Measurements from ENCODE around the gene CEACAM1.

CEACAM1 gene

DNA sequence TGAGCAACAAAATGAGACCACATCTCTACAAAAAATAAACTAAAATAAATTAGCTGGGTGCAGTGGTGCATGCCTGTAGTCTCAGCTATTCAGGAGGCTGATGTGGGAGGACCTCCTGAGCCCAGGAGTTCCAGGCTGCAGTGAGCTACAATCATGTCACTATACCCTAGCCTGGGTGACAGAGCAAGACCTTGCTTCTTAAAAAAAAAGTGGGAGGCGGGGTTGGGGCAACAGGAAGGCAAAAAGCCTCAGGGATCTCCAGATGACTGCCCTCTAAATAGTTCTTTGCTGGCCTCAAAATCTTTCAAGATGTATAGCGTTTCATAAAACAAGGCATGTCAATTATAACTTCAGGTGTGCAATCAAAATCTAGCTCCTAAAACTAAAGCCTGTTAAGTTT, 48.0 kb upstream of the CEACAM1 start:
- no peak for ATAC-seq
- no peak for TF ChIP-seq ZNF70 (CRISPR knock-in tag; IDR thresholded peaks at IDR 0.05)
- no peak for TF ChIP-seq ARNTL (CRISPR knock-in tag; IDR thresholded peaks at IDR 0.05; ENCODE audit: borderline replicate concordance, low read depth)
- TF ChIP-seq PPARA (CRISPR knock-in tag; IDR thresholded peaks at IDR 0.05; ENCODE audit: borderline replicate concordance): no peak

DNA sequence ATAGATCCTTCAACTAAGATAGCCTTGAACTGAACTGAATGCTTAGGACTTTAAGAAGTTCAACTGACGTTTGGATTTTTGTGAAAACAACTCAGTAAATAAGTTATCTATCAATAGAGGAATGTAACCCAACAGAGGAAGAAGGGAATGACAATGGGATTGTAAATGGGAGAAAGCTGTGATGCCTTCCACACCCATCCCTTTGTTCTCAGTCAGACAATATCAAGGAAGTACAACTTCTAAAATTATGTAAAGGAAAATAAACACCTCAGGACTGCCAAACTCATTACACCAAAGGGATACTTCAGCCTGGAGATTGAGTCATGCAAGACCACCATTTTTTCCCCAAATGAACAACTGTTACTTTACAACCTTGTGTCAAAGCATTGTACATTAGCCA, 45.4 kb upstream of the CEACAM1 start:
- TF ChIP-seq, protein P1, sequence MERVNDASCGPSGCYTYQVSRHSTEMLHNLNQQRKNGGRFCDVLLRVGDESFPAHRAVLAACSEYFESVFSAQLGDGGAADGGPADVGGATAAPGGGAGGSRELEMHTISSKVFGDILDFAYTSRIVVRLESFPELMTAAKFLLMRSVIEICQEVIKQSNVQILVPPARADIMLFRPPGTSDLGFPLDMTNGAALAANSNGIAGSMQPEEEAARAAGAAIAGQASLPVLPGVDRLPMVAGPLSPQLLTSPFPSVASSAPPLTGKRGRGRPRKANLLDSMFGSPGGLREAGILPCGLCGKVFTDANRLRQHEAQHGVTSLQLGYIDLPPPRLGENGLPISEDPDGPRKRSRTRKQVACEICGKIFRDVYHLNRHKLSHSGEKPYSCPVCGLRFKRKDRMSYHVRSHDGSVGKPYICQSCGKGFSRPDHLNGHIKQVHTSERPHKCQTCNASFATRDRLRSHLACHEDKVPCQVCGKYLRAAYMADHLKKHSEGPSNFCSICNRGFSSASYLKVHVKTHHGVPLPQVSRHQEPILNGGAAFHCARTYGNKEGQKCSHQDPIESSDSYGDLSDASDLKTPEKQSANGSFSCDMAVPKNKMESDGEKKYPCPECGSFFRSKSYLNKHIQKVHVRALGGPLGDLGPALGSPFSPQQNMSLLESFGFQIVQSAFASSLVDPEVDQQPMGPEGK (CRISPR knock-in tag; IDR thresholded peaks at IDR 0.05; ENCODE audit: borderline replicate concordance): no peak
- TF ChIP-seq GLIS3 (CRISPR knock-in tag; IDR thresholded peaks at IDR 0.05) (no peak), ZFP3 (CRISPR knock-in tag; IDR thresholded peaks at IDR 0.05) (no peak), CSDC2 (CRISPR knock-in tag; IDR thresholded peaks at IDR 0.05) (no peak), ZNF565 (CRISPR knock-in tag; conservative IDR thresholded peaks at IDR 0.05; ENCODE audit: low read depth) (no peak), ZFP30 (CRISPR knock-in tag; IDR thresholded peaks at IDR 0.05) (no peak), SNAI2 (CRISPR knock-in tag; IDR thresholded peaks at IDR 0.05) (no peak), BACH2 (CRISPR knock-in tag; IDR thresholded peaks at IDR 0.05; ENCODE audit: borderline replicate concordance) (no peak)
- TF ChIP-seq, protein P2, sequence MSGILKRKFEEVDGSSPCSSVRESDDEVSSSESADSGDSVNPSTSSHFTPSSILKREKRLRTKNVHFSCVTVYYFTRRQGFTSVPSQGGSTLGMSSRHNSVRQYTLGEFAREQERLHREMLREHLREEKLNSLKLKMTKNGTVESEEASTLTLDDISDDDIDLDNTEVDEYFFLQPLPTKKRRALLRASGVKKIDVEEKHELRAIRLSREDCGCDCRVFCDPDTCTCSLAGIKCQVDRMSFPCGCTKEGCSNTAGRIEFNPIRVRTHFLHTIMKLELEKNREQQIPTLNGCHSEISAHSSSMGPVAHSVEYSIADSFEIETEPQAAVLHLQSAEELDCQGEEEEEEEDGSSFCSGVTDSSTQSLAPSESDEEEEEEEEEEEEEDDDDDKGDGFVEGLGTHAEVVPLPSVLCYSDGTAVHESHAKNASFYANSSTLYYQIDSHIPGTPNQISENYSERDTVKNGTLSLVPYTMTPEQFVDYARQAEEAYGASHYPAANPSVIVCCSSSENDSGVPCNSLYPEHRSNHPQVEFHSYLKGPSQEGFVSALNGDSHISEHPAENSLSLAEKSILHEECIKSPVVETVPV (CRISPR knock-in tag; IDR thresholded peaks at IDR 0.05): no peak
- TF ChIP-seq, protein P3, sequence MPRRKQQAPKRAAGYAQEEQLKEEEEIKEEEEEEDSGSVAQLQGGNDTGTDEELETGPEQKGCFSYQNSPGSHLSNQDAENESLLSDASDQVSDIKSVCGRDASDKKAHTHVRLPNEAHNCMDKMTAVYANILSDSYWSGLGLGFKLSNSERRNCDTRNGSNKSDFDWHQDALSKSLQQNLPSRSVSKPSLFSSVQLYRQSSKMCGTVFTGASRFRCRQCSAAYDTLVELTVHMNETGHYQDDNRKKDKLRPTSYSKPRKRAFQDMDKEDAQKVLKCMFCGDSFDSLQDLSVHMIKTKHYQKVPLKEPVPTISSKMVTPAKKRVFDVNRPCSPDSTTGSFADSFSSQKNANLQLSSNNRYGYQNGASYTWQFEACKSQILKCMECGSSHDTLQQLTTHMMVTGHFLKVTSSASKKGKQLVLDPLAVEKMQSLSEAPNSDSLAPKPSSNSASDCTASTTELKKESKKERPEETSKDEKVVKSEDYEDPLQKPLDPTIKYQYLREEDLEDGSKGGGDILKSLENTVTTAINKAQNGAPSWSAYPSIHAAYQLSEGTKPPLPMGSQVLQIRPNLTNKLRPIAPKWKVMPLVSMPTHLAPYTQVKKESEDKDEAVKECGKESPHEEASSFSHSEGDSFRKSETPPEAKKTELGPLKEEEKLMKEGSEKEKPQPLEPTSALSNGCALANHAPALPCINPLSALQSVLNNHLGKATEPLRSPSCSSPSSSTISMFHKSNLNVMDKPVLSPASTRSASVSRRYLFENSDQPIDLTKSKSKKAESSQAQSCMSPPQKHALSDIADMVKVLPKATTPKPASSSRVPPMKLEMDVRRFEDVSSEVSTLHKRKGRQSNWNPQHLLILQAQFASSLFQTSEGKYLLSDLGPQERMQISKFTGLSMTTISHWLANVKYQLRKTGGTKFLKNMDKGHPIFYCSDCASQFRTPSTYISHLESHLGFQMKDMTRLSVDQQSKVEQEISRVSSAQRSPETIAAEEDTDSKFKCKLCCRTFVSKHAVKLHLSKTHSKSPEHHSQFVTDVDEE (CRISPR knock-in tag; IDR thresholded peaks at IDR 0.05): no peak
- ATAC-seq: no peak

DNA sequence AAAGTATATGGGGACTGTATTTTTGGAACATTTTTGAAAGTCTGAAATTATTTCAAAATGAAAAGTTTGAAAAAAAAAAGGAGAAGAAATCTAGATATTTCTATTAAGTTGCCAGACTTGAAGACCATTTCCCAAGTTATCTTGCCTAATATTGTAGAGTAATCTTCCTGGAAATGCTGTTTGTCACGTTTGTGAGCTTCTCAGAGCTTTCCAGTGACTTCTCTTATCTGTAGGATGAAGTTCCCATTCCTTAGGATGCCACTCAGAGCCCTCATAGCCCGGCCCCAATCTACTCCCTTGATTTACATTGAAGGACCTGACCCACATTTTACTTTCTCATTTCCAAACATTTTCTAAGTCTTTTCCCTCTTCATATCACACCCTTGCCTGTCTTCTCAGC, 42.8 kb upstream of the CEACAM1 start:
- TF ChIP-seq, protein P3 (CRISPR knock-in tag; IDR thresholded peaks at IDR 0.05): no peak
- TF ChIP-seq CSDC2 (CRISPR knock-in tag; IDR thresholded peaks at IDR 0.05): no peak
- TF ChIP-seq ZNF70 (CRISPR knock-in tag; IDR thresholded peaks at IDR 0.05): no peak
- TF ChIP-seq OSR1 (CRISPR knock-in tag; IDR thresholded peaks at IDR 0.05): no peak
- TF ChIP-seq ZNF565 (CRISPR knock-in tag; conservative IDR thresholded peaks at IDR 0.05; ENCODE audit: low read depth): no peak
- TF ChIP-seq TOX (CRISPR knock-in tag; IDR thresholded peaks at IDR 0.05; ENCODE audit: borderline replicate concordance): no peak
- TF ChIP-seq, protein P2 (CRISPR knock-in tag; IDR thresholded peaks at IDR 0.05): no peak
- no peak for TF ChIP-seq SNAI2 (CRISPR knock-in tag; IDR thresholded peaks at IDR 0.05)
- no peak for TF ChIP-seq TCF4 (CRISPR knock-in tag; IDR thresholded peaks at IDR 0.05; ENCODE audit: borderline replicate concordance)
- TF ChIP-seq RARB (CRISPR knock-in tag; IDR thresholded peaks at IDR 0.05): no peak
- TF ChIP-seq PPARA (CRISPR knock-in tag; IDR thresholded peaks at IDR 0.05; ENCODE audit: borderline replicate concordance): no peak
- TF ChIP-seq ISL1 (CRISPR knock-in tag; IDR thresholded peaks at IDR 0.05): no peak
- no peak for TF ChIP-seq ZNF8 (CRISPR knock-in tag; IDR thresholded peaks at IDR 0.05)
- TF ChIP-seq ZFP3 (CRISPR knock-in tag; IDR thresholded peaks at IDR 0.05): no peak
- TF ChIP-seq ARNTL (CRISPR knock-in tag; IDR thresholded peaks at IDR 0.05; ENCODE audit: borderline replicate concordance, low read depth): no peak
- TF ChIP-seq ESRRG (CRISPR knock-in tag; IDR thresholded peaks at IDR 0.05): no peak

More for the DNA sequence above, 42.8 kb upstream of the CEACAM1 start:
- no peak for ATAC-seq
